WTC11 (cell line): ENCODE measurements around the gene GPR132. TPM values are rescaled to one million over a fixed set of nuclear protein-coding genes. Genes with fewer than 3 reads are reported as not detected.

Experiments
- ATAC-seq: fragments of 200-7000 bp; cut with Tn5 transposase; 2 replicates; pipeline ENCODE4 v1.10.0; 2021; ENCODE audit warnings: mild to moderate bottlenecking, moderate library complexity
- CTCF ChIA-PET: fragments of 300-600 bp; sonication (Branson Sonifier 250); formaldehyde crosslinking; loops from one replicate; lab custom pipeline; 2021; ENCODE audit warnings: antibody characterized with exemption; lab: Charles Lee
- POLR2A ChIA-PET: fragments of 350-600 bp; sonication (Branson Sonifier 250); formaldehyde crosslinking; loops from one replicate; lab custom pipeline; 2021; ENCODE audit warnings: antibody characterized with exemption; lab: Charles Lee
- DNase-seq: peaks from one replicate; pipeline ENCODE4 v3.0.0; 2021; ENCODE audit warnings: low spot score
- H3K27ac Mint-ChIP-seq: 2 replicates; pipeline ENCODE4 v1.8.0; 2021; ENCODE audit warnings: mixed read lengths
- H3K27me3 Mint-ChIP-seq: 2 replicates; pipeline ENCODE4 v1.8.0; 2021; ENCODE audit warnings: low read depth, mild to moderate bottlenecking, moderate library complexity, mixed read lengths
- H3K36me3 Mint-ChIP-seq: 2 replicates; pipeline ENCODE4 v1.8.0; 2021; ENCODE audit warnings: mixed read lengths
- H3K4me1 Mint-ChIP-seq: 2 replicates; pipeline ENCODE4 v1.8.0; 2022; ENCODE audit warnings: mixed read lengths
- H3K4me3 Mint-ChIP-seq: 2 replicates; pipeline ENCODE4 v1.8.0; 2021; ENCODE audit warnings: mild to moderate bottlenecking, moderate library complexity, mixed read lengths
- H3K9me3 Mint-ChIP-seq: 2 replicates; pipeline ENCODE4 v1.8.0; 2021; ENCODE audit warnings: mixed read lengths
- ATF1 ChIP-seq: sonication (generic); formaldehyde crosslinking; IDR thresholded peaks from 2 replicates; pipeline ENCODE4 v1.8.1; 2023; ENCODE audit warnings: mild to moderate bottlenecking, moderate library complexity, missing genetic modification reagents
- CBFB ChIP-seq: sonication (generic); formaldehyde crosslinking; IDR thresholded peaks from 2 replicates; pipeline ENCODE4 v1.8.1; 2022; ENCODE audit warnings: mild to moderate bottlenecking, low read depth, missing genetic modification reagents
- CREM ChIP-seq: sonication (generic); formaldehyde crosslinking; IDR thresholded peaks from 2 replicates; pipeline ENCODE4 v1.8.1; 2022; ENCODE audit warnings: mild to moderate bottlenecking, missing genetic modification reagents, moderate library complexity
- EMX1 ChIP-seq: fragments of 250-450 bp; sonication (Bioruptor Pico); IDR thresholded peaks from 2 replicates; pipeline ENCODE4 v1.8.0; 2021; ENCODE audit warnings: mild to moderate bottlenecking
- ESRRA ChIP-seq: sonication (generic); formaldehyde crosslinking; IDR thresholded peaks from 2 replicates; pipeline ENCODE4 v1.8.1; 2022; ENCODE audit warnings: mild to moderate bottlenecking, missing genetic modification reagents, borderline replicate concordance
- FOXJ3 ChIP-seq: sonication (generic); formaldehyde crosslinking; IDR thresholded peaks from 2 replicates; pipeline ENCODE4 v1.9.0; 2021; ENCODE audit warnings: missing genetic modification reagents, mild to moderate bottlenecking, borderline replicate concordance
- GABPB1 ChIP-seq: sonication (generic); formaldehyde crosslinking; IDR thresholded peaks from 2 replicates; pipeline ENCODE4 v1.8.1; 2023; ENCODE audit warnings: mild to moderate bottlenecking, missing genetic modification reagents
- GRHL2 ChIP-seq: fragments of 250-450 bp; sonication (Bioruptor Pico); IDR thresholded peaks from 2 replicates; pipeline ENCODE4 v1.8.0; 2022; ENCODE audit warnings: mild to moderate bottlenecking, moderate library complexity; ENCODE audit not compliant: insufficient replicate concordance, severe bottlenecking
- IRF2 ChIP-seq: sonication (generic); formaldehyde crosslinking; IDR thresholded peaks from 2 replicates; pipeline ENCODE4 v1.8.0; 2022; ENCODE audit warnings: low read depth, missing genetic modification reagents, borderline replicate concordance
- KAT7 ChIP-seq: sonication (generic); formaldehyde crosslinking; IDR thresholded peaks from 2 replicates; pipeline ENCODE4 v1.8.1; 2023; ENCODE audit warnings: missing genetic modification reagents, mild to moderate bottlenecking, borderline replicate concordance
- MYBL2 ChIP-seq: sonication (generic); formaldehyde crosslinking; IDR thresholded peaks from 2 replicates; pipeline ENCODE4 v1.8.1; 2023; ENCODE audit warnings: mild to moderate bottlenecking, moderate library complexity, missing genetic modification reagents
- NFYB ChIP-seq: sonication (generic); formaldehyde crosslinking; conservative IDR thresholded peaks from 2 replicates; pipeline ENCODE4 v1.8.0; 2022; ENCODE audit warnings: low read depth, missing genetic modification reagents
- OVOL2 ChIP-seq: fragments of 250-450 bp; sonication (Bioruptor Pico); IDR thresholded peaks from 2 replicates; pipeline ENCODE4 v1.9.0; 2021; ENCODE audit warnings: mild to moderate bottlenecking, borderline replicate concordance
- RELA ChIP-seq: sonication (generic); formaldehyde crosslinking; IDR thresholded peaks from 2 replicates; pipeline ENCODE4 v1.8.1; 2022; ENCODE audit warnings: missing genetic modification reagents, mild to moderate bottlenecking, borderline replicate concordance
- SOX15 ChIP-seq: fragments of 250-450 bp; sonication (Bioruptor Pico); IDR thresholded peaks from 2 replicates; pipeline ENCODE4 v1.9.0; 2021; ENCODE audit warnings: mild to moderate bottlenecking
- TEAD1 ChIP-seq: sonication (generic); formaldehyde crosslinking; IDR thresholded peaks from 2 replicates; pipeline ENCODE4 v1.8.0; 2022; ENCODE audit warnings: mild to moderate bottlenecking, missing genetic modification reagents
- TEAD4 ChIP-seq: sonication (generic); formaldehyde crosslinking; IDR thresholded peaks from 2 replicates; pipeline ENCODE4 v1.8.0; 2022; ENCODE audit warnings: mild to moderate bottlenecking, missing genetic modification reagents
- ZBTB21 ChIP-seq: sonication (generic); formaldehyde crosslinking; IDR thresholded peaks from 2 replicates; pipeline ENCODE4 v1.8.1; 2023; ENCODE audit warnings: mild to moderate bottlenecking, missing genetic modification reagents, borderline replicate concordance
- ZNF425 ChIP-seq: fragments of 250-450 bp; sonication (Bioruptor Pico); conservative IDR thresholded peaks from 2 replicates; pipeline ENCODE4 v1.9.0; 2021; ENCODE audit warnings: mild to moderate bottlenecking
- ZNF532 ChIP-seq: fragments of 250-450 bp; sonication (Bioruptor Pico); IDR thresholded peaks from 2 replicates; pipeline ENCODE4 v1.9.0; 2021; ENCODE audit warnings: mild to moderate bottlenecking, borderline replicate concordance
- total RNA-seq: library from RNA; stranded (reverse); gene quantifications from 3 replicates; pipeline ENCODE4 v1.2.3, GENCODE V29; 2021
- TF ChIP-seq, protein P1 (sequence below): sonication (generic); formaldehyde crosslinking; IDR thresholded peaks from 2 replicates; pipeline ENCODE4 v1.8.1; 2022; ENCODE audit warnings: low read depth, mild to moderate bottlenecking, moderate library complexity, missing genetic modification reagents, borderline replicate concordance
- TF ChIP-seq, protein P2 (sequence below): sonication (generic); formaldehyde crosslinking; IDR thresholded peaks from 2 replicates; pipeline ENCODE4 v1.8.0; 2022; ENCODE audit warnings: mild to moderate bottlenecking, missing genetic modification reagents
- TF ChIP-seq, protein P3 (sequence below): fragments of 250-450 bp; sonication (Bioruptor Pico); IDR thresholded peaks from 2 replicates; pipeline ENCODE4 v2.1.2; 2022; ENCODE audit warnings: mild to moderate bottlenecking, moderate library complexity
- TF ChIP-seq, protein P4 (sequence below): sonication (generic); formaldehyde crosslinking; IDR thresholded peaks from 2 replicates; pipeline ENCODE4 v1.8.0; 2023; ENCODE audit warnings: missing genetic modification reagents

Gene GPR132
- total RNA-seq, 1 experiment from 2014 or later, result 0.13 TPM

- no peak for ATAC-seq
- TF ChIP-seq CBFB (CRISPR knock-in tag) (no peak), FOXJ3 (no peak), NFYB (no peak), KAT7 (CRISPR knock-in tag) (no peak), ZNF532 (no peak)
- TF ChIP-seq, protein P1, sequence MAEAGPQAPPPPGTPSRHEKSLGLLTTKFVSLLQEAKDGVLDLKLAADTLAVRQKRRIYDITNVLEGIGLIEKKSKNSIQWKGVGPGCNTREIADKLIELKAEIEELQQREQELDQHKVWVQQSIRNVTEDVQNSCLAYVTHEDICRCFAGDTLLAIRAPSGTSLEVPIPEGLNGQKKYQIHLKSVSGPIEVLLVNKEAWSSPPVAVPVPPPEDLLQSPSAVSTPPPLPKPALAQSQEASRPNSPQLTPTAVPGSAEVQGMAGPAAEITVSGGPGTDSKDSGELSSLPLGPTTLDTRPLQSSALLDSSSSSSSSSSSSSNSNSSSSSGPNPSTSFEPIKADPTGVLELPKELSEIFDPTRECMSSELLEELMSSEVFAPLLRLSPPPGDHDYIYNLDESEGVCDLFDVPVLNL, result no peak
- ChIA-PET CTCF (interaction anchor here (1.2 to 2.2 kb wide), 3 partner anchors 30 to 247 kb away, joined by 5 to 7 read pairs (median 5); no protein-coding TSS in a partner anchor), POLR2A (interaction anchor here (1.0 kb wide), 1 partner anchor 32 kb away, joined by 3 read pairs; no protein-coding TSS in a partner anchor)
- Mint-ChIP-seq H3K4me1 (peaks cover 67% of the 10 kb centered on the region), H3K27ac (peak overlapping the region; percentile 71), H3K27me3 (no peaks in the 10 kb centered on the region), H3K36me3 (peaks cover 21% of the 10 kb centered on the region), H3K9me3 (no peaks in the 10 kb centered on the region), H3K4me3 (peak overlapping the region; percentile 15; the same call in 1 of the 2 replicates)
- no peak for DNase-seq
Observed at GRCh38 chr14:105015905-105016304, 49.3 kb downstream of the GPR132 start.

- Mint-ChIP-seq H3K4me1 (peaks cover 67% of the 10 kb centered on the region), H3K27ac (peak overlapping the region; percentile 71), H3K4me3 (peak overlapping the region; percentile 6; the same call in 1 of the 2 replicates), H3K9me3 (no peaks in the 10 kb centered on the region), H3K36me3 (peaks cover 27% of the 10 kb centered on the region), H3K27me3 (no peaks in the 10 kb centered on the region)
- ChIA-PET CTCF (interaction anchor here (1.7 kb wide), 1 partner anchor 31 kb away, joined by 7 read pairs; no protein-coding TSS in a partner anchor), POLR2A (interaction anchor here (1.0 kb wide), 1 partner anchor 33 kb away, joined by 3 read pairs; no protein-coding TSS in a partner anchor)
- no peak for ATAC-seq
- no peak for TF ChIP-seq GABPB1 (CRISPR knock-in tag)
- TF ChIP-seq GRHL2, result no peak
- no peak for TF ChIP-seq ZNF425 (CRISPR knock-in tag)
- TF ChIP-seq OVOL2, result no peak
- TF ChIP-seq, protein P2, sequence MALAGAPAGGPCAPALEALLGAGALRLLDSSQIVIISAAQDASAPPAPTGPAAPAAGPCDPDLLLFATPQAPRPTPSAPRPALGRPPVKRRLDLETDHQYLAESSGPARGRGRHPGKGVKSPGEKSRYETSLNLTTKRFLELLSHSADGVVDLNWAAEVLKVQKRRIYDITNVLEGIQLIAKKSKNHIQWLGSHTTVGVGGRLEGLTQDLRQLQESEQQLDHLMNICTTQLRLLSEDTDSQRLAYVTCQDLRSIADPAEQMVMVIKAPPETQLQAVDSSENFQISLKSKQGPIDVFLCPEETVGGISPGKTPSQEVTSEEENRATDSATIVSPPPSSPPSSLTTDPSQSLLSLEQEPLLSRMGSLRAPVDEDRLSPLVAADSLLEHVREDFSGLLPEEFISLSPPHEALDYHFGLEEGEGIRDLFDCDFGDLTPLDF (CRISPR knock-in tag), result no peak
- no peak for TF ChIP-seq RELA (CRISPR knock-in tag)
- TF ChIP-seq, protein P3, sequence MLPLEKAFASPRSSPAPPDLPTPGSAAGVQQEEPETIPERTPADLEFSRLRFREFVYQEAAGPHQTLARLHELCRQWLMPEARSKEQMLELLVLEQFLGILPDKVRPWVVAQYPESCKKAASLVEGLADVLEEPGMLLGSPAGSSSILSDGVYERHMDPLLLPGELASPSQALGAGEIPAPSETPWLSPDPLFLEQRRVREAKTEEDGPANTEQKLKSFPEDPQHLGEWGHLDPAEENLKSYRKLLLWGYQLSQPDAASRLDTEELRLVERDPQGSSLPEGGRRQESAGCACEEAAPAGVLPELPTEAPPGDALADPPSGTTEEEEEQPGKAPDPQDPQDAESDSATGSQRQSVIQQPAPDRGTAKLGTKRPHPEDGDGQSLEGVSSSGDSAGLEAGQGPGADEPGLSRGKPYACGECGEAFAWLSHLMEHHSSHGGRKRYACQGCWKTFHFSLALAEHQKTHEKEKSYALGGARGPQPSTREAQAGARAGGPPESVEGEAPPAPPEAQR (CRISPR knock-in tag), result no peak
- no peak for TF ChIP-seq CREM (CRISPR knock-in tag)
- TF ChIP-seq ATF1, result no peak
- TF ChIP-seq SOX15 (CRISPR knock-in tag), result no peak
- no peak for TF ChIP-seq EMX1 (CRISPR knock-in tag)
- TF ChIP-seq, protein P4, sequence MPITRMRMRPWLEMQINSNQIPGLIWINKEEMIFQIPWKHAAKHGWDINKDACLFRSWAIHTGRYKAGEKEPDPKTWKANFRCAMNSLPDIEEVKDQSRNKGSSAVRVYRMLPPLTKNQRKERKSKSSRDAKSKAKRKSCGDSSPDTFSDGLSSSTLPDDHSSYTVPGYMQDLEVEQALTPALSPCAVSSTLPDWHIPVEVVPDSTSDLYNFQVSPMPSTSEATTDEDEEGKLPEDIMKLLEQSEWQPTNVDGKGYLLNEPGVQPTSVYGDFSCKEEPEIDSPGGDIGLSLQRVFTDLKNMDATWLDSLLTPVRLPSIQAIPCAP (CRISPR knock-in tag), result no peak
- TF ChIP-seq ESRRA, result no peak
- TF ChIP-seq ZBTB21 (CRISPR knock-in tag), result no peak
- TF ChIP-seq IRF2 (CRISPR knock-in tag), result no peak
- TF ChIP-seq TEAD4, result no peak
- no peak for TF ChIP-seq TEAD1 (CRISPR knock-in tag)
- no peak for TF ChIP-seq MYBL2 (CRISPR knock-in tag)
- DNase-seq, result no peak
Observed at GRCh38 chr14:105015242-105015641, 50.0 kb downstream of the GPR132 start.
